CD4-positive, alpha-beta T cell treated with Interleukin-15 for 4 hours (primary cell): ENCODE measurements around the gene ACTR8.
"Not testable (repeated sequence)": the region's sequence is repeated elsewhere in the genome, so short reads cannot be mapped to it uniquely, and the experiment has no call there.

Source experiments
- DNase-seq: peaks from one replicate; pipeline ENCODE4 v3.0.0-alpha.2; 2020; ENCODE audit warnings: low spot score

The ACTR8 gene

GRCh38 chr3:53881691-53882593 lies at the start of gene ACTR8:
TSS of gene ACTR8 (minus strand) at chr3:53882152. CDS start at chr3:53882101, 51 bp downstream.
- peak; percentile 88 for DNase-seq

GRCh38 chr3:53927208-53927872 lies 45.4 kb upstream of the ACTR8 start:
- DNase-seq, result not testable (repeated sequence)

GRCh38 chr3:53921296-53921695 lies 39.3 kb upstream of the ACTR8 start:
- DNase-seq, result no peak

GRCh38 chr3:53919741-53920140 lies 37.8 kb upstream of the ACTR8 start:
- no peak for DNase-seq

- DNase-seq, result no peak
Measured at GRCh38 chr3:53913401-53913800, 31.4 kb upstream of the ACTR8 start.

GRCh38 chr3:53902711-53903110 lies 20.8 kb upstream of the ACTR8 start:
- no peak for DNase-seq

- no peak for DNase-seq
Measured at GRCh38 chr3:53902067-53902466, 20.1 kb upstream of the ACTR8 start.

GRCh38 chr3:53900666-53901331 lies 18.8 kb upstream of the ACTR8 start:
- DNase-seq, result no peak

GRCh38 chr3:53899750-53900149 lies 17.8 kb upstream of the ACTR8 start:
- no peak for DNase-seq

GRCh38 chr3:53892286-53892637 lies 10.3 kb upstream of the ACTR8 start:
- no peak for DNase-seq

GRCh38 chr3:53891497-53892285 lies 9.7 kb upstream of the ACTR8 start, which contains the start of gene SELENOK:
TSS of gene SELENOK (minus strand) at chr3:53891859.
- DNase-seq, result peak; percentile 98

GRCh38 chr3:53890726-53891475 lies 8.9 kb upstream of the ACTR8 start:
- DNase-seq, result peak; percentile 47

- DNase-seq, result no peak
Measured at GRCh38 chr3:53888232-53888631, 6.3 kb upstream of the ACTR8 start.

GRCh38 chr3:53887446-53887845 lies 5.5 kb upstream of the ACTR8 start:
- DNase-seq, result no peak

- no peak for DNase-seq
Measured at GRCh38 chr3:53885239-53885638, 3.3 kb upstream of the ACTR8 start.

GRCh38 chr3:53884623-53885022 lies 2.7 kb upstream of the ACTR8 start:
- DNase-seq, result no peak

GRCh38 chr3:53883008-53883407 lies 1.1 kb upstream of the ACTR8 start:
- DNase-seq, result no peak

GRCh38 chr3:53880396-53881345 lies 1.3 kb downstream of the ACTR8 start:
- no peak for DNase-seq

- no peak for DNase-seq
Measured at GRCh38 chr3:53865732-53866499, 16.0 kb downstream of the ACTR8 start.
